Activated CD8-positive, alpha-beta T cell treated with anti-CD3 and anti-CD28 coated beads, Interleukin-2, amount 10 ng/mL, durations not matched to agents 7 days and 5 days (primary cell): ENCODE results near the gene PPP1R12C. TPM values are rescaled to one million over a fixed set of nuclear protein-coding genes. Genes with fewer than 3 reads are reported as not detected.
"Not testable (repeated sequence)": the region's sequence is repeated elsewhere in the genome, so short reads cannot be mapped to it uniquely, and the experiment has no call there.

Source experiments
- ATAC-seq: fragments of 150-1000 bp; cut with Tn5 transposase; one replicate; pipeline ENCODE4 v1.10.0; 2021; ENCODE audit warnings: moderate library complexity
- CTCF ChIA-PET: fragments of 350-600 bp; sonication (Branson Sonifier 250); formaldehyde crosslinking; loops from one replicate; lab custom pipeline; 2021; ENCODE audit warnings: antibody characterized with exemption; lab: Charles Lee
- POLR2A ChIA-PET: fragments of 350-600 bp; sonication (Branson Sonifier 250); formaldehyde crosslinking; loops from one replicate; lab custom pipeline; 2021; ENCODE audit warnings: antibody characterized with exemption; lab: Charles Lee
- DNase-seq: peaks from one replicate; pipeline ENCODE4 v3.0.0-alpha.2; 2020
- H3K27ac Mint-ChIP-seq: one replicate; pipeline ENCODE4 v1.8.0; 2021; ENCODE audit warnings: mild to moderate bottlenecking, mixed read lengths
- H3K27me3 Mint-ChIP-seq: one replicate; pipeline ENCODE4 v1.8.0; 2021; ENCODE audit warnings: low read depth, mixed read lengths
- H3K36me3 Mint-ChIP-seq: one replicate; pipeline ENCODE4 v1.8.0; 2021; ENCODE audit warnings: low read depth, mixed read lengths
- H3K4me1 Mint-ChIP-seq: one replicate; pipeline ENCODE4 v1.8.0; 2021; ENCODE audit warnings: low read depth, mixed read lengths
- H3K4me3 Mint-ChIP-seq: one replicate; pipeline ENCODE4 v1.8.0; 2021; ENCODE audit warnings: mild to moderate bottlenecking, mixed read lengths
- H3K9me3 Mint-ChIP-seq: one replicate; pipeline ENCODE4 v1.8.0; 2022; ENCODE audit warnings: mixed read lengths; ENCODE audit not compliant: insufficient read depth
- total RNA-seq, 2 experiments: library from RNA; stranded (reverse); gene quantifications; one replicate each; pipeline ENCODE4 v1.2.3, GENCODE V29; 2021

PPP1R12C gene
- total RNA-seq, 2 experiments from 2014 or later = 137 to 142 TPM

DNA sequence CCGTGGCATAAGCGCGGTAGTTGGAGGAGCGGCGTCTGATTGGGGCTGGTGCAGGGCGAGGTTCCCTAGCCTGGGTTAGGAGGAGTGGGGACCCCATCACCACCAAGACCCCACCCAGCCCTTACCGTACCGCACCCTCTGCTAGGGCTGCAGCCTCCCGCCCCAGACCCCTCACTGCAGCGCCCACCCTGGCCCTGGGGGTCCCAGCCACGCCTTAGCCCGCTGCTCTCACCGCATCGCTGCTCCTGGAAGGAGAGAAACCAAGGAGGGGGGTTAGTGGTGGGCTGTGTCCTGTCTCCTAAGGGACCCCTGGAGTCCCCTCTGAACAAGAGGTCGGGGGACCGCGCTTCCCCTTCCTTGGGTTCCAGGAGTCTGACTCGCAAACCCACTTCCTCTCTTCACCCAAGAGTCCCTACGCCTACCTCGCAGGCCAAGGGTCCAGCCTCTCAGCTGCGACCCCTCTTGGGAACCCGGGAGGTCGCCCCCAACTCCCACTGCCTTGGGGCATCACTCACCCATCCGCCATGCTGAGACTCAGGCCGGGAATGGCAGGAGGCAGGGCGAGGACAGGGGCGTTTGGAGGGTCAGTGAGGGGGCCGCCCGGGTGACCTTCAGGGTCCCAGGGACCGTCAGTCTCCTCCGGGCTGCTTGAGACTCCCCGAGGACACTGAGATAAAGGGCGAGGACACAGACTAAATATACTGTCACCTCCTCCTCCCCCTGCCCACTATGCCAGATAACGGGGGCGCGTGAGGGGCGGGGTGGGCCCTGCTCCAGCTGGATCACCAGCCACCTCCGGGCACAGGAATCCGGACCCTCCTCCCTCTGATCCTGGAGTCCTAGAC, 39.8 kb upstream of the PPP1R12C start, which contains the start of gene TNNI3:
Gene TNNI3, minus strand, starts transcription at position 669 of the 845 bp plus-strand sequence. Its CDS starts 143 bp downstream, at position 526.
- H3K4me1 Mint-ChIP-seq = peaks cover 27% of the 10 kb centered on the region
- no peak within 1 kb of the TSS for H3K27ac Mint-ChIP-seq
- ATAC-seq (no peak), DNase-seq (no peak)
- H3K9me3 Mint-ChIP-seq = peaks cover 9% of the 10 kb centered on the region
- POLR2A ChIA-PET = interaction anchor here (1.1 kb wide), 1 partner anchor 251 kb away, joined by 3 read pairs; no protein-coding TSS in a partner anchor
- peaks cover 3% of the 10 kb centered on the region for H3K36me3 Mint-ChIP-seq
- CTCF ChIA-PET = no interaction called here
- H3K27me3 Mint-ChIP-seq = peaks cover 21% of the 10 kb centered on the region
- no peak within 1 kb of the TSS for H3K4me3 Mint-ChIP-seq

DNA sequence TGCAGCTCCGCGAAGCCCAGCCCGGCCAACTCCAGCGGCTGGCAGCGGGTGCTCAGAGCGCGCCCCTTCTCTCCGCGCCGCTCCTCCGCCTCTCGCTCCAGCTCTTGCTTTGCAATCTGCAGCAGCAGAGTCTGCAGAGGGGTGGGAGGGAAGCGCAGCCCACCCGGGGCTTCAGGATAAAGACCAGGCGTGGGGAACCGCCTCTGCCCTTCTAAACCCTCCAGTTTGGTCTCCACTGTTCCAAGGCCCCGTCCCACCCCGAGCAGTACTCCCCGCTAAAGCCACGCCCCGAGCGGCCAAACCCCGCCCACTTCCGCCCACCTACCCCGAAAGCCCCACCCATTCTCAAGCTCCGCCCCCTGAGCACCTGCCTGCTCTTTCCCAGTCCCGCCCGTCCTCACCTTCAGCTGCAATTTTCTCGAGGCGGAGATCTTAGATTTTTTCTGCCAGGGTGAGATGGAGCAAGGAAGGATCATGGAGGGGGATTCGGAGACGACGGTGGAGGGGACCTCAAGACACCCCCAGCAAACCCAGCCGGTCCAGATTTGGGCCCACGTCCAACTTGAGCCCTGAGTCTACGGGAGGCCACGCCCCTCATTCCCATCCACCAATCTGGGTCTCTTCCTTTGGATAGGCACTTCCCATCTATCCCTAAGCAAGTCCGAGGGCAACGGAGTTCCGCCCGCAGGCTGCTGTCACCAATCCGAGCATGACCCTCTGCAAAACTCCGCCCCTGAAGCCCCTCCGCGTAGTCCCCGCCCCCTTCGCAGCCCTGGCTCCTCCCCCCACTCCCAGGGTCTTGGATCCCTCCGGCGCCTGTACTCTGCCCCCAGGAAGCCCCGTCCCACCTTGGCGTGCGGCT, 39.0 kb upstream of the PPP1R12C start:
- no peak overlapping the region for H3K4me3 Mint-ChIP-seq
- no peak for ATAC-seq
- CTCF ChIA-PET = no interaction called here

DNA sequence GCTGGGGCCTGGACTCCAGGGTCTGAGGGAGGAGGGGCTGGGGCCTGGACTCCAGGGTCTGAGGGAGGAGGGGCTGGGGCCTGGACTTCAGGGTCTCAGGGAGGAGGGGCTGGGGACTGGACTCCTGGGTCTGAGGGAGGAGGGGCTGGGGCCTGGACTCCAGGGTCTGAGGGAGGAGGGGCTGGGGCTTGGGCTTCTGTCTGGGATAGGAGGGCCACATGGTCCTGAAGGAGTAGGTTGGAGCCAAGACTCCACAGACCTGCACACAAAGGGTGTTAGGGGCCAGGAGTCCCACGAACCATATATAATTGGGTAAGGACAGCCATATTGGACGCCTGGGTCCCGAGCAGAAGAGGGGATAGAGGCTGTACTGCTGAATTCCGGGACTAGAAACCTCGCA, 38.3 kb upstream of the PPP1R12C start:
- CTCF ChIA-PET, DNase-seq, H3K27ac Mint-ChIP-seq, H3K36me3 Mint-ChIP-seq, ATAC-seq, POLR2A ChIA-PET, H3K4me3 Mint-ChIP-seq: not testable (repeated sequence)
- H3K4me1 Mint-ChIP-seq = peaks cover 38% of the 10 kb centered on the region
- peaks cover 18% of the 10 kb centered on the region for H3K27me3 Mint-ChIP-seq
- peaks cover 19% of the 10 kb centered on the region for H3K9me3 Mint-ChIP-seq

More for the DNA sequence above, 39.0 kb upstream of the PPP1R12C start:
- Mint-ChIP-seq H3K27me3 (peaks cover 18% of the 10 kb centered on the region), H3K4me1 (peaks cover 36% of the 10 kb centered on the region), H3K9me3 (peaks cover 18% of the 10 kb centered on the region), H3K27ac (no peak overlapping the region), H3K36me3 (peaks cover 9% of the 10 kb centered on the region)
- peak; percentile 54 for DNase-seq
- POLR2A ChIA-PET = no interaction called here

DNA sequence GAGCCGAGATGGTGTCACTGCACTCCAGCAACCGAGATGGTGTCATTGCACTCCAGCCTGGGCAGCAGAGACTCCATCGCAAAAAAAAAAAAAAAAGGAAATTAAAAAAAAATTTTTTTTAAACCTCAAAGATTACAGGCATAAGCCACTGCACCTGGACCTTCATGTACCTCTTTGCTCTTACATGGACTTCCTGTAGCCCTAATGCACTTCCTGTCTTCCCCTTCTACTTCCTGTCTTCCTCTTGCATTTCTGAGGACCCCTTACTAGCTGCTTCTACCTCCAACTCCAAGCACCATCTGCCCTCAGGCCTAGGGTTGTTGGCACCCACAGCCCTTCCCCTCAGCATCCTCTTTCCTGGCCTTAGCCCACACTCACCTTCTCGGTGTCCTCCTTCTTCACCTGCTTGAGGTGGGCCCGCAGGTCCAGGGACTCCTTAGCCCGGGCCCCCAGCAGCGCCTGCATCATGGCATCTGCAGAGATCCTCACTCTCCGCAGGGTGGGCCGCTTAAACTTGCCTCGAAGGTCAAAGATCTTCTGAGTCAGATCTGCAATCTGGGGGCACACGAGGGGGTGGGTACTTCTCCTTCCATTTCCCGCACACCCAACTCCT, 36.3 kb upstream of the PPP1R12C start:
- ChIA-PET POLR2A (no interaction called here), CTCF (no interaction called here)
- no peak overlapping the region for H3K4me3 Mint-ChIP-seq
- H3K36me3 Mint-ChIP-seq = peaks cover 9% of the 10 kb centered on the region
- ATAC-seq (no peak), DNase-seq (no peak)
- no peak overlapping the region for H3K27ac Mint-ChIP-seq
- H3K4me1 Mint-ChIP-seq = peaks cover 37% of the 10 kb centered on the region
- peaks cover 19% of the 10 kb centered on the region for H3K9me3 Mint-ChIP-seq
- H3K27me3 Mint-ChIP-seq = peaks cover 25% of the 10 kb centered on the region

DNA sequence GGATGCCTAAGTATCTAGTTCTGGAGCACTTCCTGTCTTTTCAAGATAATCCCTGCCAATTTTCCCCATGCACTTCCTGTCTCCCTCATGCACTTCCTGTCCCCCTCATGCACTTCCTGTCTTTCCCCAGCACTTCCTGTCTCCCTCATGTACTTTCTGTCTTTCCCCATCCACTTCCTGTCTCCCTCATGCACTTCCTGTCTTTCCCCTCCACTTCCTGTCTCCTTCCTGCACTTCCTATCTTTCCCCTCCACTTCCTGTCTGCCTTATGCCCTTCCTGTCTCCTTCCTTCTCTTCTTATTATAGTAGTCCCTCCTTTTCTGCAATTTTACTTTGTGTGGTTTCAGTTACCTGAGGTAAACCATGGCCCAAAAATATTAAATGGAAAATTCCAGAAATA, 34.6 kb upstream of the PPP1R12C start:
- Mint-ChIP-seq H3K4me1 (peaks cover 33% of the 10 kb centered on the region), H3K27me3 (peaks cover 33% of the 10 kb centered on the region), H3K4me3 (no peak overlapping the region), H3K36me3 (peaks cover 9% of the 10 kb centered on the region), H3K27ac (peak overlapping the region; percentile 89), H3K9me3 (peaks cover 19% of the 10 kb centered on the region)
- ATAC-seq (no peak), DNase-seq (no peak)
- ChIA-PET CTCF (interaction anchor here (2.1 to 2.7 kb wide), 2 partner anchors 9 to 11 kb away, joined by 11 to 12 read pairs; no protein-coding TSS in a partner anchor), POLR2A (no interaction called here)

DNA sequence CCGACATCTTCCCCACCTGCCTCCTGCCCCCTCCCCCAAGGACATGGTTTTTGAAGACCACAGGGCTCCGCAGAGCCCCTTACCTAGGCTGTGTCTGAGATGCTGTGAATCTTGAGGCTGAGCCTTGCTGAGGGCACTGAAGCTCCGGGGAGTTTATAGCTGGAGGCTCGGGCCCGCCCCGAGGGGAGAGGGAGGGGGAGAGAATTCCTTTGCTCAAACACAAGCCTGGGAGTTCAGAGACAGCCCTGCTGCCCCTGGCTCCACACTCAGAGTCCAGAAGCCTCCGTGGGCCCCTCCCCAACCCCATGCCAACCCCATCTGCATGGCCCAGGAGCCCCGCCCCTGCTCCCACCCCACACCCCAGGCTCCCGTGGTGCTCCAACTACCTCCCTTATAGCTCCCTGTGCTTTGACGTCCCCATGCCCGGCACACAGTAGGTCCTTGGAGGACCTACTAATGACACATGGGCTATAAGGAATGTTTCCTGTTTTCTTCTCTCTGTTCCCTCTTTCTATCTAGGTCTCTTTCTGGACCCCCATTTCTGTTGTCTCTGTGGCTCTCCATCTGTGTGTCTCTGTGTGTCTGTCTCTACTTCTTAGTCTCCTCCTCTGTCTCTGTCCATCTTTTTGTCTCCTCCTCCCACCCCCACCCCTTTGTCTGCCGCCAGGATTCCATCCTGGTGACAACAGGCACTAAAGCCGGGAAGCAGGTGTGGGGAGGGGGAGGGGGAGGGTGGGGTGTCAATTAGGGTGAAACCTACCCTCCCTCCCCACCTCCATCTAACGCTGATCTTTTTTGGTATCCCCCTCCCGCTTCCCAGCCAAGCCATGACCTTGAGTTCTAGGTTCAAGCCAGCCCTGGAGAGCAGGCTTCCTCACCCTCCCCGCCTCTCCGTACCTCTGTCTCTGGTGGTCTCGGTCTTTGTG, 31.9 kb upstream of the PPP1R12C start, which contains the start of gene TNNT1:
Gene TNNT1, minus strand, starts transcription at position 129 of the 926 bp plus-strand sequence. CDS start 2,049 bp downstream, outside the sequence.
- ChIA-PET CTCF (no interaction called here), POLR2A (no interaction called here)
- H3K4me3 Mint-ChIP-seq = no peak within 1 kb of the TSS
- H3K27me3 Mint-ChIP-seq = peaks cover 38% of the 10 kb centered on the region
- H3K36me3 Mint-ChIP-seq = peaks cover 9% of the 10 kb centered on the region
- DNase-seq = no peak
- H3K27ac Mint-ChIP-seq = no peak within 1 kb of the TSS
- no peak for ATAC-seq
- peaks cover 29% of the 10 kb centered on the region for H3K4me1 Mint-ChIP-seq
- peaks cover 18% of the 10 kb centered on the region for H3K9me3 Mint-ChIP-seq

DNA sequence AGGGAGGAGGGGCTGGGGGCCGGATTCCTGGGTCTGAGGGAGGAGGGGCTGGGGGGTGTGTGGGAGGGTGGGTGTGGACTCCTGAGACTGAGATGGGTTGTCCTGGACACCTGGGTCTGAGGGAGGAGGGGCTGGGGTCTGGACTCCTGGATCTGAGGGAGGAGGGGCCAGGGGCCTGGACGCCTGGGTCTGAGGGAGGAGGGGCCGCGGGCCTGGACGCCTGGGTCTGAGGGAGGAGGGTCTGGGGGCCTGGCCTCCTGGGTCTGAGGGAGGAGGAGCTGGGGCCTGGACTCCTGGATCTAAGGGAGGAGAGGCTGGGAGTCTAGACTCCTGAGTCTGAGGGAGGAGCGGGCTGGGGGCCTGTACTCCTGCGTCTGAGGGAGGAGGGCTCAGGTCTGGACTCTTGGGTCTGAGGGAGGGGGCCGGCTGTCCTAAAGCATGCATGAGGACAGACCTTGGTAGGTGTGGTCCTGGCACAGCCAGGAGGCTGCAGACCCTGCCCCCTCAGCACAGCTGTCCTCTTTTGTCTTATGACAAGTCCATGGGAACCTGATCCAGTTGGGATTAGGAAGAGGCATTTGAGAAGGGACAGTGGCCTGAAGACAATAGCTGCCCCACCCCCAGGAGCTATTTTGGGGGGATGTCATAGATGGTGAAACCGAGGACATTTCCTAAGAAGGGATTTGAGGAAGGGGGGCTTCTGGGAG, 30.3 kb upstream of the PPP1R12C start:
- ChIA-PET POLR2A (interaction anchor here (0.6 kb wide), 1 partner anchor 220 kb away, joined by 4 read pairs; no protein-coding TSS in a partner anchor), CTCF (interaction anchor here (1.9 kb wide), 1 partner anchor 12 kb away, joined by 8 read pairs; no protein-coding TSS in a partner anchor)
- Mint-ChIP-seq H3K4me1 (peaks cover 17% of the 10 kb centered on the region), H3K36me3 (peaks cover 6% of the 10 kb centered on the region), H3K9me3 (peaks cover 11% of the 10 kb centered on the region), H3K4me3 (no peak overlapping the region), H3K27ac (no peak overlapping the region), H3K27me3 (peaks cover 45% of the 10 kb centered on the region)
- DNase-seq = no peak
- no peak for ATAC-seq

DNA sequence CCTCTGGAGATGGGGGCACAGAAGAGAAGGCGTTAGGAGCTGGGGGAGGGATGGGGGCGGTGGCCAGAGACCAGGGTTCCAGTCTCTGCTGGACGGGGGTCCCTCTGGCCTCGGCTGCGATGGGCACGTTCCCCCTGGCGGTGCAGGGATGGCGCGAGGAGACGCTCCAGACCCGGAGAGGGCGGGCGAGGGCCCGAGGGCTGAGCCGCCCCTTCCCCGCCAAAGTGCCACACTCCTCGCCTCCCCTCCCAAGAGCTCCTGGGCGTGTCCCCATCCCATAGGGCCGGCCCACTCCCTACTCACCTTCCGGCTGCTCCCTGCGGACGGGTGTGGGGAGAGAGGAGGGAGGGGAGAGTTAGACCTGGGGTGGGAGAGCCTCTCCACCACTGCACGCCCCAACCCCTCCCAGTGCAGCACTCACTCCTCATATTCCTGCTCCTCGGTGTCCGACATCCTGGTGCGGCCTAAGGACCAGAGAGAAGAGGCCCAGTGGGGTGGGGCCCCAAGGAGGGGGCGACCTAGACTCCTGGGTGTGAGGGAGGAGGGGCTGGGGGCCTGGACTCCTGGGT, 29.4 kb upstream of the PPP1R12C start:
- DNase-seq (no peak), ATAC-seq (peak; percentile 30)
- POLR2A ChIA-PET = interaction anchor here (0.6 kb wide), 1 partner anchor 219 kb away, joined by 4 read pairs; no protein-coding TSS in a partner anchor
- Mint-ChIP-seq H3K36me3 (peaks cover under 1% of the 10 kb centered on the region), H3K4me1 (peaks cover 12% of the 10 kb centered on the region), H3K27me3 (peaks cover 45% of the 10 kb centered on the region), H3K4me3 (no peak overlapping the region), H3K27ac (no peak overlapping the region), H3K9me3 (peaks cover 5% of the 10 kb centered on the region)
- CTCF ChIA-PET = interaction anchor here (1.1 to 1.9 kb wide), 2 partner anchors 13 to 20 kb away, joined by 3 to 8 read pairs; no protein-coding TSS in a partner anchor

DNA sequence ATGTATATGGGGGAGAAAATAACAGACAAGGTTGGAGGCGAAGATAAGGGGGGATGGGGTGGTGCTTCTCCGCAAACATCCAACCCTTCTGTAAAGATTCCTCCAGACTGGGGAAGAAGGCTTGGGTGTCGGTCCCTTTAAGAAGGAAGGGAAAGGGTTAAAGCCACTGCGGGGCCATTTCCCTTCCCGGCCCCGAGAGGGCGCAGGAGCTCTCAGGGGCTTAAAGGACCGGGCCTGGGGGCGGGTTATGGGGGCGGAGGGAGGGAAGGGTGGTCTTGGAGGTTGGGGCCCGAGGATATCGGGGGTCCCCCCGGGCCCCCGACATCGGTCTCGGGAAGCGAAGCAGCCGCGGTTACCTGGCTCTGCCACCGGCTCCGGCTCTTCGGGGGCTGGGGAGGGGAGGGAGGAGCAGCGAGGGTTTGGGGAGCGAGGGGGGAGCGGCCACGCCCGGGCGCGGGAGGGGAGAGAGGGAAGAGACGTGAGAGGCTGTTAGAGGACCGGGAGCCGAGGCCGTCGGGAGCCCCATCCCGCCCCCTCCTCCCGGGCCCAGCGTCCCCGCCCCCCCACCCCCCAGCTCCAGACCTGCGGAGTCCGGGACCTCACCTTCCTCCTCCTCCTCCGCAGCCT, 28.8 kb upstream of the PPP1R12C start:
- no peak overlapping the region for H3K27ac Mint-ChIP-seq
- H3K27me3 Mint-ChIP-seq = peaks cover 47% of the 10 kb centered on the region
- peaks cover 7% of the 10 kb centered on the region for H3K4me1 Mint-ChIP-seq
- no peaks in the 10 kb centered on the region for H3K36me3 Mint-ChIP-seq
- no peak overlapping the region for H3K4me3 Mint-ChIP-seq
- H3K9me3 Mint-ChIP-seq = no peaks in the 10 kb centered on the region
- DNase-seq = peak; percentile 43
- ChIA-PET POLR2A (no interaction called here), CTCF (interaction anchor here (1.1 to 1.9 kb wide), 3 partner anchors 10 to 21 kb away, joined by 3 to 8 read pairs (median 4); no protein-coding TSS in a partner anchor)
- peak; percentile 20 for ATAC-seq
